ENCODE measurements around the gene FMN1.

The FMN1 gene

GRCh38 chr15:32733281-32733680 lies 461.2 kb downstream of the FMN1 start:
- no peak overlapping the region for H3K27ac Mint-ChIP-seq
- H3K9me3 Mint-ChIP-seq: no peaks in the 10 kb centered on the region
- no peaks in the 10 kb centered on the region for H3K4me1 Mint-ChIP-seq
- no peaks in the 10 kb centered on the region for H3K36me3 Mint-ChIP-seq
- ATAC-seq (no peak), DNase-seq (ENCODE audit: low spot score in 2 of 2) (no peak)
- no peak overlapping the region for H3K4me3 Mint-ChIP-seq

GRCh38 chr15:32732574-32733157 lies 461.8 kb downstream of the FMN1 start:
- no peak for ATAC-seq
- Mint-ChIP-seq H3K36me3 (no peaks in the 10 kb centered on the region), H3K9me3 (no peaks in the 10 kb centered on the region), H3K4me1 (no peaks in the 10 kb centered on the region), H3K27ac (no peak overlapping the region), H3K4me3 (no peak overlapping the region)
- DNase-seq (ENCODE audit: low spot score in 2 of 2): no peak

- no peak for ATAC-seq
- Mint-ChIP-seq H3K4me3 (no peak overlapping the region), H3K4me1 (no peaks in the 10 kb centered on the region), H3K36me3 (no peaks in the 10 kb centered on the region), H3K9me3 (peaks cover 3% of the 10 kb centered on the region), H3K27ac (no peak overlapping the region)
- no peak for DNase-seq (ENCODE audit: low spot score in 2 of 2)
These were observed 463.5 kb downstream of the FMN1 start for GRCh38 chr15:32730677-32731654.

- DNase-seq (ENCODE audit: low spot score in 2 of 2): no peak
- H3K27ac Mint-ChIP-seq: no peak overlapping the region
- H3K36me3 Mint-ChIP-seq: no peaks in the 10 kb centered on the region
- H3K4me3 Mint-ChIP-seq: no peak overlapping the region
- H3K9me3 Mint-ChIP-seq: peaks cover 3% of the 10 kb centered on the region
- no peak for ATAC-seq
- no peaks in the 10 kb centered on the region for H3K4me1 Mint-ChIP-seq
These were observed 464.7 kb downstream of the FMN1 start for GRCh38 chr15:32729700-32730395.

- Mint-ChIP-seq H3K9me3 (peaks cover 3% of the 10 kb centered on the region), H3K27ac (no peak overlapping the region), H3K36me3 (no peaks in the 10 kb centered on the region), H3K4me3 (no peak overlapping the region), H3K4me1 (peaks cover 19% of the 10 kb centered on the region)
- ATAC-seq: peak; percentile 92
- DNase-seq (ENCODE audit: low spot score in 2 of 2): no peak
These were observed 471.2 kb downstream of the FMN1 start for GRCh38 chr15:32723171-32723948.

- H3K4me3 Mint-ChIP-seq: no peak overlapping the region
- no peak for ATAC-seq
- H3K9me3 Mint-ChIP-seq: peaks cover 3% of the 10 kb centered on the region
- H3K4me1 Mint-ChIP-seq: peaks cover 21% of the 10 kb centered on the region
- H3K36me3 Mint-ChIP-seq: no peaks in the 10 kb centered on the region
- no peak overlapping the region for H3K27ac Mint-ChIP-seq
- DNase-seq (ENCODE audit: low spot score in 2 of 2): no peak
These were observed 472.4 kb downstream of the FMN1 start for GRCh38 chr15:32722136-32722535.

- DNase-seq (ENCODE audit: low spot score in 2 of 2) (no peak), ATAC-seq (no peak)
- H3K27ac Mint-ChIP-seq: no peak overlapping the region
- no peaks in the 10 kb centered on the region for H3K36me3 Mint-ChIP-seq
- peaks cover 3% of the 10 kb centered on the region for H3K9me3 Mint-ChIP-seq
- H3K4me3 Mint-ChIP-seq: no peak overlapping the region
- H3K4me1 Mint-ChIP-seq: peaks cover 26% of the 10 kb centered on the region
These were observed 472.9 kb downstream of the FMN1 start for GRCh38 chr15:32721596-32721995.

- Mint-ChIP-seq H3K9me3 (no peaks in the 10 kb centered on the region), H3K4me3 (peak overlapping the region; percentile 18)
These were observed 475.4 kb downstream of the FMN1 start for GRCh38 chr15:32718821-32719716.

GRCh38 chr15:32718227-32718820 lies 476.2 kb downstream of the FMN1 start:
- H3K4me3 Mint-ChIP-seq: peak overlapping the region; percentile 18
- no peaks in the 10 kb centered on the region for H3K9me3 Mint-ChIP-seq
- H3K27ac Mint-ChIP-seq: no peak overlapping the region
- H3K36me3 Mint-ChIP-seq: no peaks in the 10 kb centered on the region
- ATAC-seq (no peak), DNase-seq (ENCODE audit: low spot score in 2 of 2) (no peak)
- peaks cover 28% of the 10 kb centered on the region for H3K4me1 Mint-ChIP-seq

More at GRCh38 chr15:32718821-32719716, 475.4 kb downstream of the FMN1 start:
- no peak for DNase-seq (ENCODE audit: low spot score in 2 of 2)
- no peak overlapping the region for H3K27ac Mint-ChIP-seq
- peaks cover 28% of the 10 kb centered on the region for H3K4me1 Mint-ChIP-seq
- ATAC-seq: no peak
- H3K36me3 Mint-ChIP-seq: no peaks in the 10 kb centered on the region

- Mint-ChIP-seq H3K9me3 (no peaks in the 10 kb centered on the region), H3K4me3 (peak within 1 kb of the TSS; percentile 18), H3K36me3 (no peaks in the 10 kb centered on the region), H3K4me1 (peaks cover 22% of the 10 kb centered on the region), H3K27ac (no peak within 1 kb of the TSS)
- DNase-seq (ENCODE audit: low spot score in 2 of 2) (no peak), ATAC-seq (no peak)
These were observed 476.9 kb downstream of the FMN1 start, which contains the start of gene GREM1 for GRCh38 chr15:32717426-32718226. Gene GREM1 (plus strand): TSS chr15:32718004. CDS start chr15:32730691, 12,687 bp downstream.

- no peaks in the 10 kb centered on the region for H3K36me3 Mint-ChIP-seq
- no peak overlapping the region for H3K27ac Mint-ChIP-seq
These were observed 477.5 kb downstream of the FMN1 start for GRCh38 chr15:32716915-32717425.

GRCh38 chr15:32716216-32716914 lies 478.1 kb downstream of the FMN1 start:
- no peaks in the 10 kb centered on the region for H3K9me3 Mint-ChIP-seq
- peak overlapping the region; percentile 4 for H3K4me3 Mint-ChIP-seq
- H3K27ac Mint-ChIP-seq: no peak overlapping the region
- no peaks in the 10 kb centered on the region for H3K36me3 Mint-ChIP-seq
- no peak for DNase-seq (ENCODE audit: low spot score in 2 of 2)
- H3K4me1 Mint-ChIP-seq: peaks cover 18% of the 10 kb centered on the region
- ATAC-seq: no peak

More at GRCh38 chr15:32716915-32717425, 477.5 kb downstream of the FMN1 start:
- ATAC-seq (no peak), DNase-seq (ENCODE audit: low spot score in 2 of 2) (no peak)
- Mint-ChIP-seq H3K9me3 (no peaks in the 10 kb centered on the region), H3K4me3 (peak overlapping the region; percentile 4), H3K4me1 (peaks cover 18% of the 10 kb centered on the region)

Measured in stimulated activated effector memory CD8-positive, alpha-beta T cell treated with anti-CD3 and anti-CD28 coated beads, Interleukin-12 subunit alpha, Interleukin-12 subunit beta, amount 100 ng/mL, for 72 hours (primary cell).